ENCODE data around the gene TRAPPC2L.

The TRAPPC2L gene

DNA sequence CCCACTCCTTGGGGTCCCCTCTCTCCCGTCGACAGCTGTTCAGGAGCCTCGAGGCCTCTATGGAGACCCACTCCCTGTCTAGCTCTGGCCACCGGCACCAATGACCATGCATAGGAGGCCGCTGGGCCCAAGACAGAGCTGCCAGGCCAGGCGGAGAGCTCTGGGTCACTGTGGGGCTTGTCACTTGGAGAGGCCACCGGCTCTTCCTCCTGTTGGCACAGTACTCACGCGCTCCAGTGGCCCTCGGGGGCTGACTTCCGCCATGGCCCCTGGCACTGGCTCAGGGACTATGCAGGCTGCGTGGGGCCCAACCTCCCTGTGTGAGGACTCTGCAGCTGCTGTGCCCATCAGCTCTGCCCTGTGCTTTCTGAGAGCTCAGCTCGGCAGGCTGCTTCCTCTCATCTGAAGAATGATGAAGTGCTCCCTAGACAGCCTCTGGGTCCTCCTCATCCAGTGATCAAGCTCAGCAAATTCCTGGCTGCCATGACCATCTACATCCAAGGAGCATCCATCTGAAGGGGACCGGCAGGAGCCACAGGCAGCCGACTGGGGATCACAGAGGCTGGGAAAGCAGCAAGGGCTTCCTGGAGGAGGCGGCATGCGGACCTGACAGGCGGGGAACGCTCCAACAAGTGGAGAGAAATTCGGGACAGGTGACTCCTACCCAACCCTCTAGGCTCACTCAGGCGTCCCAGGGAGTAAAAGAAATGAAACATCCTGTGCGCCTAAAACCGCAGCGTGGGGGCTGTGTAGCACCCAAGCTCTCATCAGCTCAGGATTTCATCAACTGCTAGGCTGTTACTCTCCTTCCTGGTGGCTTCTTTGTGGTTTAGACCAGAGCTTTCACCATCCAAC lies 17.0 kb upstream of the TRAPPC2L start:
- no peak for DNase-seq

- no peak for DNase-seq
Observed at GRCh38 chr16:88840600-88841215, 16.2 kb upstream of the TRAPPC2L start.

DNA sequence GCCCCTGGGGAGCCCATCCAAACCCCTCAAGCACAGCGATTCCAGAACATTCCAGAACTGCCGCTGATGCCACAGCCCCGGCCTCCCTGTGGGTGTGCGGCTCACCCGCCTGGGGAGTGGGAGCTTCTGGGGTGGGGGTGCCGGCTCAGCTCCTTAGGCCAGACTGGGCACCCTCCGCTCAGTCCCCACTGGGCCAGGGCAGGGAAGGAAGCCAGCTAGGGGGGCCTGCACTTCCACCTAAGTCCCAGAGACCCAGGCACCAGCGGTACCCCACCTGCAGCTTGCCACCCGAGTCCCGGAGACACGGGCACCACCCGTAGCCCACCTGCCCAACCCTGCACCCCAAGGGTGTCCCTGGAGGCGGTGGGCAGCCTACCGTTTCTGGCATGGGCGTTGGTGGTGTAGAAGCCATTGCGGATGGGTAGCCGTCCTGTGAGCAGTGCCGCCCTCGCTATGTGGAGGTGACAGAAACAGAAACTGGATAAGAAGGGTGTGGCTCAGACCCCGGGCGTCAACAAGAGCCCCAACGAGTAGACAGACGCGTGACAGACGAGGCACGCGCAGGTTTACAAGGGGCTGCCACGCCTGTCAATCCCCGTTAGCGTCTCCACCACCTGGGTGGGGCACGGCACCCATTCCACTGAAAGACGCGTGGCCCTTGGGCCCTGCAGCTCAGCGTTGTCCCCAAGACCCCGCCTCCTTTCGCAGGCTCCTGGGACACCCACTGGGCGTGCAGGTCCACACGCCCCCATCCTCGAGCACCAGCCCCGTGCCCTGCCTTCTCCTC lies 15.2 kb upstream of the TRAPPC2L start:
- no peak for DNase-seq

DNA sequence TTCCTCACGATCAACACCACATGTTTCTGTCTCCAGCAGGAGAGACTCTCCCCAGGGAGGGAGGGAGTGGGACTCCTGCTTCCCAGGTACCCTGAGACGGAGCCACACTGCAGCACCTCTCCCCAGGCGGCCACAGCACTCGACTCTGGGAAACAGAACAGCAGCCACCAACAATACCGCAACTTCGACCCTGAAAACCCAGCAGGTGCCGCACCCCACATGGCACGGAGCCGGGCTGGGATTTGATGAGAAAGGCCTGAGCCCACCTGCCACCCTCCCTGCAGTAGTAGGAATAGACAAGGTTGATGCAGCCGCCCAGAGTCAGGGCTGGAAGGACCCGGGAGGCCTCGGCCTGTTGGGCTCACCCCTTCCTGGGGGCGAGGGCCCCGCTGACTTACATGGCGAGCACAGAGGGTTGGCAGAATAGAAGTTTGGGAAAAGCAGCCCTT lies 14.6 kb upstream of the TRAPPC2L start:
- no peak for DNase-seq

- DNase-seq = no peak
Observed at GRCh38 chr16:88842806-88843205, 14.1 kb upstream of the TRAPPC2L start.

DNA sequence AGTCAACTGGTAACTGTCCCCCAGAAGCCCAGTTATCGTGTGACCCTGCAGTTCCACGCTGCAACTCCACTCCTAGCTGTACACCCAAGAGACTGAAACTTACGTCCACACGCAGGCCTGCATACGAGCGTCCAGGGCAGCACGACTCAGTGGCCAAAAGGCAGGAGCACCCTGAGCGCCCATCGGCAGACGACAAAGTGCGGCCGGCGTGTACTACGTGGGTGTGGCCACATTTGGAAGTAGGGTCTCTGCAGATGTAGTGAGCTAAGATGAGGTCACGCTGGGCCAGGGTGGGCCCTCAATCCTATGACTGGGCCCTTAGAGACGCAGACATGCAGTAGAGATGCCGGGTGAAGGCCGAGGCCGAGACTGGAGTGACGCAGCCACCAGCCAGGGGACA lies 13.7 kb upstream of the TRAPPC2L start:
- DNase-seq = no peak

DNA sequence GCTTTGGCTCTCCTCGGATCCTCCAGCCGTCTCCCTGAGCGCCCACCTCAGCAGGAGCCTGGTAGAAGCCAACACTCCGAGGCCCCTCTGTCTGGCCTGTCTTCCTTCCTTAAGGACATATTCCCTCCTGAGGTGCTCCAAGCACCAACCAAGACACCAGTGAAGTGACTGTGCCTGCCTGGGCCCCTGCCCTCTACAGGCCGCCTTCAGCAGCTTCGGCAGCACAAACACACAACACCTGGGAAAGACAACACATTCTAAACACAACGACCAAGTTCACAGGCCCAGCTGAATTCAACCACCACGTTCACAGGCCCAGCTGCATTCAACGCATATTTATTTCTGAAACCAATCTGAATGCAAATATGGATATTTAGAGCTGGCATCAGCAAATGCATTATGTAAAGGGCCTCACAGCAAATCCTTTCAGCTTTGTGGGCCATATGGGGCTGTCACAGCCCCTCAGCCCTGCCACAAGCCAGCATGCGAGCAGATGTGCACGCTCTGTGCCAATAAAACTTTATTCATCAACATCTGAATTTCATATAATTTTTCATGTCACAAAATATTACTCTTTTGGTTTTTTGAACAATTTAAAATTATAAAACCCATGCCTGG lies 12.4 kb upstream of the TRAPPC2L start:
- no peak for DNase-seq

DNA sequence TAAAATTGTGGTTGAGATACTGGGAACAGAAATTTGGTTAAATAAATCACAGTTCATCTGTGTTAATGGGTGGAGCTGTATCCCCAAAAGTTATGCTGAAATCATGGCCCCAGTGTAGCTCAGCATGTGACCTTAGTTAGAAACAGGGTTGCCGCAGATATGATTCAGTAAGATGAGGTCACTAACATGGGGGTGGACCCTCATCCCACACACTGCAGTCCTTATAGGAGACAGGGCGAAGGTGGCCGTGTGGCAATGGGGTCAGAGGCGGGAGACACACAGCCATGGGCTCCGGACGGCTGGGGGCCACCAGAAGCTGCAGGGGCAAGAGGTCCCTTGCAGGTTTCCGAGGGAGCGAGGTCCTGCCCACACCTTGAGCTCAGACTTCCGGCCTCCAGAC lies 10.8 kb upstream of the TRAPPC2L start:
- no peak for DNase-seq

- DNase-seq = no peak
Observed at GRCh38 chr16:88847654-88848053, 9.3 kb upstream of the TRAPPC2L start.

DNA sequence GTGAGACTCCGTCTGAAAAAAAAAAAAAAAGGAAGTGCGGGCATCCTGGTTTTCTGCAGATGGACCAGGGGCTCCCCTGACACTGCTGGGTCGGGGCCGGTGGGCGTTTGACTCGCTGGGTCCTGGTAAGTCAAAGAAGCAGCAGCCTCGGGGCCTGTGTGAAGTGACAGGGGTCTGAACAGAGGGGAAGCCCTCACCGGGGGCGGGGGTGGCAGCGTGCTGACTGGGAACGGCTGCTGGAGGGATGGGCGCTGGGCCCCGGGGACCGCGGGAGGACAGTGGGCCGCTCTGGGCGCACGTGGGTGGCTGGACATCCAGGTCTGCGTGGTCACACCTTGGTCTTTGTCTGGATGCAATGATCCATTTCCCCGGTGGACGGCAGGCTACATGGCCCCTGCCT lies 8.4 kb upstream of the TRAPPC2L start:
- DNase-seq = no peak

DNA sequence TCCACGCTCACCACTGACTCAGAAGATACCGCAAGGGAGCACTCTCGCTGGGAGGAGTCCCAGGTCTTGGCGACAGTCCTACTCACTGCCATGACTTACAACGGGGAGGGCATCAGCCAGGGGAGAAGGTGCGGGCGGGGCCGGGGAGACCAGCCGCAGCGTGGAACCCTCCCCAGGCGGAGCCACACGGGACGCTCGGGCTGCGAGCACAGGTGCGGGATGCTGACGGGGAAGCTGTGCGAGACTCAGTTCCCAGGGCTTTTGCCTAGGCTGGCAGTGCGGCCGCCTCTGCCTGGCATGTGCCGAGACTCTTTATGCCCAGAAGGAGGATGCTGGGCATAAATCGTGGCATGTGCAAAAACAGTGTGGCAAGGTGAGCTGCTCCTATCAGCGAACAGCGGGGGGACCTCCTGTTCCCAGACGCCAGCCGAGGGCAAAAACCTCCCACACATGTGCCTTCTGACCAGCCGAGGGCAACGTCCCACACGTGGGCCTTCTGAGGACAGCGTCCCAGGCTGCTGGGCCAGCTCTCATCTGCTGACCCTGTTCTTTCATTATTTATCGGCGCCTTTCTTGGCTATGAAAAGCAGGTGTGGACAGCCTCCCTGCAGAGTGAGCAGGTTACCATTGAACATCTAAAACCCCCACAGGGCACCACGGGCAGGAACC lies 6.3 kb upstream of the TRAPPC2L start:
- DNase-seq = no peak

- no peak for DNase-seq
Observed at GRCh38 chr16:88851616-88852015, 5.3 kb upstream of the TRAPPC2L start.

DNA sequence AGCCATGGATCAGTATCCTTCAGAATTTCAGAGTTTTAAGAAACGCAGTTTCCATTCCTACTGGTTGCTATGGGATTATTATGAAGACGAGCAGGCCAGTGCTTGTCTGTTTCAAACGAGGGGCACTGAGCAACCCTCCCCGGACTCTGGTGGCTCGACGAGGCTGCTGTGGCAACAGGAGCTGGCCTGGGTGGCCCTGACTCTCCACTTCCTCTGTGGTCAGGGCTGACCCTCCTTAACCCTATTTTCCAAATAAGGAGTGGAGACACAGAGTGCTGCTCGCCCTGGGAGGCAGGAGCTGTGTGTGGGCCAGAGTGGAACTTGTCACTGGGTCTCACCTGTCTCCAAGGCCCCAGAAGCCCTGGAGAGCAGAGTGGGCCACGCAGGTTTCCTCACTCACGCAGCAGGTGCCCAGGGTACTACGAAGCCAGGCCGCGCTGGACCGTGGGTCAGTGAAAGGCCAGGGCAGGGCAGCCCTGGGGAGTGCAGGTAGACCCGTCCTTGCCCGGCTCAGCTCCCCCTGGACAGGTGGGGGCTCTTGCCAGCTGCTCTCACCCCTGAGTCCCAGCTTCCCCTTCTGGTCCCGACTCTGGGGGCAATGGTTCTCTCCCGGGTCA lies 3.5 kb upstream of the TRAPPC2L start:
- no peak for DNase-seq

DNA sequence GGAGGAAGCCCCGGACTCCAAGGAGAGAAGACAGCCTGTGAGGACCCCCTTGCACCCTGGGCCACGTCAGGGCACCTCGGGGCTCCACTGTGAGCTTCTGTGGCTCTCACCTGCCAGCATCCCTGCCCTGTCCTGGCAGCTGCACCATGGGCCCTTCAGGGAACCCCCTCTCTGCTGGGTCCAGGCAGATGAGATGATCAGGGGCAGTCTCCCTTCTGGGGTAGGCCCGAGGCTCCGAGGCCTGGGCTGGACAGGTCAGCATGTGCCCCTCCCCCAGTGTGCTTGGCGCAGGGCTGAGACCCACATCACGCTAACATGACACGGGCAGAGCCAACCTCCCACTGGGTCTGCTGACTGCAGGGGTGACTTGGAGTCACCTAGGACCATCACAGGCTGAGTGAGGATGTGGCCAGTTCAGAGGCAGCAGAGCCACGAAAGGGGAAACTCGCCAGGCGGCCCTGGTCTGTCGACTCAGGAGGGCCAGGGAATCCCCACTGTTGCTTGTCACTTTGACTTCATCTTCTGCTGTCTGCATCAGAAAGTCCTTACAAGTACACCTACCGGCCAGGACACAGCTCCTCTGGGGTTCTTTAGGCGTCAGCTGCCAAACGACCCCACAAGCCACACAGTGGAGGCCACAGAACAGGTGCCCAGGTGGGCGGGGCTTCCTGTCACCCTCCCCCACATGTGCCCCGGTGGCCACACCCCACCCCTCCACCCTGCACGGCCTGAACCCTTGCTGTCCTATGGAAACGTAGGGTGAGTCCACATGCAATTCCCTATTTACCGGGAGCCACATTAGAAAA lies 2.4 kb upstream of the TRAPPC2L start:
- DNase-seq = no peak

GRCh38 chr16:88855176-88855575 lies 1.8 kb upstream of the TRAPPC2L start:
- no peak for DNase-seq

DNA sequence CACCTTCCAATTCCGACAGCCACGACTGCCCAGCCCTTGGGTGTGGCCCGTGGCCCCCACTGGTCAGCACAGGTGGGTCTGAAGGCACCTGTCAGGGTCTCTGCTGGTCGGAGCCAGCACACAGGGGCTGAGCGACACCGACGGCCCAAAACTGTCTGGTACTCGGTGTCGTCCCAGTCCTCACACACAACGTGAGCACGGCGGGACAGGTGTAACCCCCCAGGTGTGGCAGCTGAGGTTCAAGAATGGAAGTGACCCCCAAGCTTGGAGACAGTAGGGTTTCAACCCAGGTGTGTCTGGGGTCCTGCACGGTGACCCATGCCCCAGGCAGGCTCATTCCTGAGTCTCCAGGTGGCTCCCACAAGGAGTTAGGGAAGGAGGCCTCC lies 1.2 kb upstream of the TRAPPC2L start:
- DNase-seq = no peak

GRCh38 chr16:88856122-88856827 lies 652 bp upstream of the TRAPPC2L start:
- DNase-seq = no peak

- peak; percentile 69 for DNase-seq
Observed at GRCh38 chr16:88857728-88858339, 907 bp downstream of the TRAPPC2L start.

GRCh38 chr16:88859381-88860091 lies 2.6 kb downstream of the TRAPPC2L start:
- DNase-seq = no peak

GRCh38 chr16:88861359-88861758 lies 4.4 kb downstream of the TRAPPC2L start:
- DNase-seq = no peak
